Endothelial cell of umbilical vein (primary cell): ENCODE results near the gene ZNF763. TPM values are rescaled to one million over a fixed set of nuclear protein-coding genes. Genes with fewer than 3 reads are reported as not detected.
"Not testable (repeated sequence)": the region's sequence is repeated elsewhere in the genome, so short reads cannot be mapped to it uniquely, and the experiment has no call there.

Source experiments
- BruUV-seq: library from RNA; stranded (reverse); fragments of 400-500 nt; replicated peaks from 2 replicates; lab custom pipeline; 2021; lab: Mats Ljungman, UMichigan
- CTCF ChIA-PET: fragments of 300-600, 350-600 bp; sonication (Branson Sonifier 250); formaldehyde crosslinking; loops from one replicate; lab custom pipeline; 2021; ENCODE audit warnings: antibody characterized with exemption, inconsistent platforms; lab: Charles Lee
- POLR2A ChIA-PET: fragments of 300-600, 350-600 bp; sonication (Branson Sonifier 250); formaldehyde crosslinking; loops from one replicate; lab custom pipeline; 2021; ENCODE audit warnings: antibody characterized with exemption, inconsistent platforms; lab: Charles Lee
- DNase-seq: peaks from one replicate; pipeline ENCODE4 v3.0.0-alpha.2; 2011; ENCODE audit warnings: low read depth, low spot score
- FAIRE-seq: peaks from 2 replicates; lab custom pipeline; 2011; peaks lifted over from hg19 to GRCh38; lab: Jason Lieb, UNC
- H2AFZ ChIP-seq: 2 replicates; pipeline ENCODE4 v1.6.0; 2012; ENCODE audit warnings: low read depth, low read length, control low read depth, inconsistent platforms
- H3K27ac ChIP-seq: 2 replicates; pipeline ENCODE4 v1.5.1; 2011; ENCODE audit warnings: low read depth, mild to moderate bottlenecking, control low read depth, low read length, moderate library complexity; ENCODE audit not compliant: insufficient read depth
- H3K27me3 ChIP-seq, 2 experiments: 2 replicates each; pipeline versions ENCODE4 v1.6.0 to v1.6.1; 2011; ENCODE audit warnings: low read length in 2 of 2, mixed read lengths in 1 of 2; ENCODE audit not compliant: control insufficient read depth in 2 of 2, insufficient read depth in 2 of 2
- H3K36me3 ChIP-seq, 2 experiments: 2 replicates in 1 of 2; 3 replicates in 1 of 2; pipeline ENCODE4 v1.5.1; 2011; ENCODE audit warnings: low read length in 2 of 2, mild to moderate bottlenecking in 1 of 2, moderate library complexity in 1 of 2; ENCODE audit not compliant: control insufficient read depth in 2 of 2, insufficient read depth in 2 of 2; ENCODE audit errors: extremely low read depth in 1 of 2
- H3K4me1 ChIP-seq: 3 replicates; pipeline ENCODE4 v1.5.1; 2011; ENCODE audit warnings: mild to moderate bottlenecking, low read length; ENCODE audit not compliant: control insufficient read depth, insufficient read depth; ENCODE audit errors: extremely low read depth
- H3K4me2 ChIP-seq: 2 replicates; pipeline ENCODE4 v1.6.1; 2011; ENCODE audit warnings: low read length, control low read depth, mixed read lengths; ENCODE audit not compliant: insufficient read depth
- H3K4me3 ChIP-seq, 3 experiments: fragments of 200-600 bp in 1 of 3; sonication (generic), shearing (Covaris generic) in 1 of 3; replicated peaks in 1 of 3; 2 replicates each; pipeline ENCODE4 v1.5.1; 2011 to 2016; ENCODE audit warnings: control low read depth in 3 of 3, low read length in 3 of 3, mild to moderate bottlenecking in 2 of 3, inconsistent platforms in 1 of 3, low read depth in 1 of 3, moderate library complexity in 1 of 3; ENCODE audit not compliant: insufficient read depth in 1 of 3
- H3K79me2 ChIP-seq: 2 replicates; pipeline ENCODE4 v1.6.0; 2012; ENCODE audit warnings: low read length, inconsistent platforms; ENCODE audit not compliant: control insufficient read depth, insufficient read depth
- H3K9ac ChIP-seq: replicated peaks from 2 replicates; pipeline ENCODE3; 2011; ENCODE audit warnings: low read length, control low read depth; ENCODE audit not compliant: insufficient read depth; ENCODE audit errors: extremely low read depth
- H3K9me1 ChIP-seq: replicated peaks from 3 replicates; pipeline ENCODE4 v1.6.0; 2011; ENCODE audit warnings: mild to moderate bottlenecking, low read length; ENCODE audit not compliant: control insufficient read depth, insufficient read depth; ENCODE audit errors: extremely low read depth
- H3K9me3 ChIP-seq: replicated peaks from 2 replicates; pipeline ENCODE4 v1.5.1; 2012; ENCODE audit warnings: low read length, inconsistent platforms; ENCODE audit not compliant: control insufficient read depth, insufficient read depth
- H4K20me1 ChIP-seq: replicated peaks from 2 replicates; pipeline ENCODE3; 2011; ENCODE audit warnings: mild to moderate bottlenecking, low read length; ENCODE audit not compliant: control insufficient read depth, insufficient read depth; ENCODE audit errors: extremely low read depth
- CTCF ChIP-seq, 2 donors: IDR thresholded peaks; 1 replicate in 1 of 2; 2 replicates in 1 of 2; pipeline ENCODE4 v1.5.1; 2011; ENCODE audit warnings: low read length in 2 of 2, mild to moderate bottlenecking in 2 of 2, moderate library complexity in 2 of 2, control low read depth in 1 of 2, inconsistent platforms in 1 of 2, low read depth in 1 of 2; ENCODE audit not compliant: insufficient read depth in 1 of 2; ENCODE audit errors: extremely low read depth in 1 of 2
- EZH2 ChIP-seq: IDR thresholded peaks from 2 replicates; pipeline ENCODE4 v1.6.1; 2012; ENCODE audit warnings: borderline replicate concordance, low read depth, mild to moderate bottlenecking, moderate library complexity, low read length, inconsistent platforms; ENCODE audit not compliant: severe bottlenecking
- FOS ChIP-seq: IDR thresholded peaks from 2 replicates; pipeline ENCODE4 v1.6.1; 2011; ENCODE audit warnings: mild to moderate bottlenecking, low read length, moderate library complexity, borderline replicate concordance; ENCODE audit not compliant: insufficient read depth
- GATA2 ChIP-seq: IDR thresholded peaks from 2 replicates; pipeline ENCODE4 v1.7.0; 2011; ENCODE audit warnings: low read depth, mild to moderate bottlenecking, moderate library complexity, mixed read lengths, low read length; ENCODE audit not compliant: insufficient read length, insufficient read depth
- JUN ChIP-seq: IDR thresholded peaks from 2 replicates; pipeline ENCODE4 v1.6.1; 2011; ENCODE audit warnings: borderline replicate concordance, low read depth; ENCODE audit not compliant: insufficient read length, insufficient read depth
- MAX ChIP-seq: IDR thresholded peaks from 2 replicates; pipeline ENCODE4 v1.6.1; 2011; ENCODE audit not compliant: insufficient read depth, insufficient read length
- MYC ChIP-seq: IDR thresholded peaks from one replicate; pipeline ENCODE4 v1.6.1; 2011; ENCODE audit warnings: mild to moderate bottlenecking, low read depth, low read length
- POLR2A ChIP-seq: IDR thresholded peaks from 2 replicates; pipeline ENCODE4 v1.6.1; 2012; ENCODE audit warnings: low read depth, mild to moderate bottlenecking, control low read depth, low read length
- POLR2AphosphoS5 ChIP-seq: IDR thresholded peaks from 2 replicates; pipeline ENCODE4 v1.6.1; 2012; ENCODE audit warnings: low read depth, mild to moderate bottlenecking, control low read depth, low read length, moderate library complexity; ENCODE audit not compliant: insufficient read depth
- dilution Hi-C: fragments of 300-500 bp; cut with MboI; formaldehyde crosslinking; loops from one replicate; pipeline ENCODE4 v1.15.0; 2019; ENCODE audit warnings: low sequenced_read_pairs; ENCODE audit not compliant: extremely low pct_ligation_motif_present
- intact Hi-C: fragments of 100-400 bp; cut with micrococcal nuclease; formaldehyde crosslinking; loops from one replicate; pipeline ENCODE4 v1.10.0; 2022
- polyA plus RNA-seq, 4 experiments: library from polyadenylated mRNA; depleted of rRNA in 3 of 4; stranded (reverse) in 3 of 4; unstranded in 1 of 4; fragments of >200 nt; gene quantifications; 2 replicates each; pipeline versions ENCODE4 v1.2.1 to v1.2.3, GENCODE V29; 2011 to 2012; ENCODE audit warnings: missing spikeins in 1 of 4
- total RNA-seq: library from RNA; stranded (reverse); gene quantifications from 2 replicates; pipeline ENCODE4 v1.2.3, GENCODE V29; 2021

The ZNF763 gene
- total and polyA plus RNA-seq, 2 donors (not counting 3 experiments of a cell fraction or from before 2014, with no cell fraction given) = 0.17 to 0.77 TPM

GRCh38 chr19:11989112-11989456, 24.2 kb downstream of the ZNF763 start:
- TF ChIP-seq MAX (no peak), CTCF (IDR thresholded peaks at IDR 0.05; ENCODE audit: extremely low read depth in 1 of 2, insufficient read depth in 1 of 2, low read depth in 1 of 2, low read length in 2 of 2) (no peak), FOS (no peak), JUN (no peak), MYC (no peak), POLR2AphosphoS5 (no peak), POLR2A (no peak), EZH2 (no peak), GATA2 (no peak)
- Histone ChIP-seq H3K27me3 (no peaks in the 10 kb centered on the region), H2AFZ (no peak overlapping the region), H3K4me1 (peaks cover 9% of the 10 kb centered on the region), H3K9ac (no peak overlapping the region), H3K27ac (no peak overlapping the region), H3K4me2 (no peak overlapping the region), H3K9me3 (no peaks in the 10 kb centered on the region), H4K20me1 (no peaks in the 10 kb centered on the region), H3K36me3 (no peaks in the 10 kb centered on the region), H3K79me2 (peaks cover 1% of the 10 kb centered on the region), H3K9me1 (no peaks in the 10 kb centered on the region), H3K4me3 (no peak overlapping the region)
- no peak for DNase-seq
- ChIA-PET POLR2A (interaction anchor here (1.7 kb wide), 1 partner anchor 65 kb away, joined by 5 read pairs; the partner anchor contains the start of gene ZNF700), CTCF (interaction anchor here (0.7 to 6.4 kb wide), 14 partner anchors 14 to 429 kb away, joined by 3 to 162 read pairs (median 6); partner anchors contain the start of genes ZNF136, ZNF20, ZNF442 and ZNF491)
- dilution Hi-C loops (no loop called here), intact Hi-C loops (loop anchor here (2.0 to 10.0 kb wide), 5 partner anchors 152 to 683 kb away; partner anchors contain the start of genes ZNF20, ZNF440 and ZNF627)
- no peak for FAIRE-seq
- BruUV-seq = no TSS peak

GRCh38 chr19:11991921-11992320, 27.1 kb downstream of the ZNF763 start:
- H3K27me3 ChIP-seq, intact Hi-C loops, FAIRE-seq, H3K9me1 ChIP-seq, H2AFZ ChIP-seq, H3K79me2 ChIP-seq, H3K4me3 ChIP-seq, H3K4me1 ChIP-seq, H3K27ac ChIP-seq, H4K20me1 ChIP-seq, dilution Hi-C loops, H3K4me2 ChIP-seq, H3K36me3 ChIP-seq, POLR2A ChIA-PET, H3K9me3 ChIP-seq, DNase-seq, H3K9ac ChIP-seq, BruUV-seq: not testable (repeated sequence)
- CTCF ChIA-PET = interaction anchor here (1.0 to 6.4 kb wide), 3 partner anchors 28 to 194 kb away, joined by 4 to 162 read pairs (median 4); partner anchors contain the start of gene ZNF700
